COLO668 (cell line): ENCODE results near the gene F2R.
A peak's percentile ranks its signal among the peaks of the same experiment; 100 is the strongest.

Experiments used
- DNase-seq: peaks from one replicate; lab custom pipeline; 2025; ENCODE audit not compliant: unreplicated experiment; lab: John Stamatoyannopoulos, UW

The F2R gene

GRCh38 chr5:76690037-76690679 lies 25.8 kb upstream of the F2R start:
- no peak for DNase-seq

GRCh38 chr5:76690704-76691466 lies 25.0 kb upstream of the F2R start:
- no peak for DNase-seq

DNA sequence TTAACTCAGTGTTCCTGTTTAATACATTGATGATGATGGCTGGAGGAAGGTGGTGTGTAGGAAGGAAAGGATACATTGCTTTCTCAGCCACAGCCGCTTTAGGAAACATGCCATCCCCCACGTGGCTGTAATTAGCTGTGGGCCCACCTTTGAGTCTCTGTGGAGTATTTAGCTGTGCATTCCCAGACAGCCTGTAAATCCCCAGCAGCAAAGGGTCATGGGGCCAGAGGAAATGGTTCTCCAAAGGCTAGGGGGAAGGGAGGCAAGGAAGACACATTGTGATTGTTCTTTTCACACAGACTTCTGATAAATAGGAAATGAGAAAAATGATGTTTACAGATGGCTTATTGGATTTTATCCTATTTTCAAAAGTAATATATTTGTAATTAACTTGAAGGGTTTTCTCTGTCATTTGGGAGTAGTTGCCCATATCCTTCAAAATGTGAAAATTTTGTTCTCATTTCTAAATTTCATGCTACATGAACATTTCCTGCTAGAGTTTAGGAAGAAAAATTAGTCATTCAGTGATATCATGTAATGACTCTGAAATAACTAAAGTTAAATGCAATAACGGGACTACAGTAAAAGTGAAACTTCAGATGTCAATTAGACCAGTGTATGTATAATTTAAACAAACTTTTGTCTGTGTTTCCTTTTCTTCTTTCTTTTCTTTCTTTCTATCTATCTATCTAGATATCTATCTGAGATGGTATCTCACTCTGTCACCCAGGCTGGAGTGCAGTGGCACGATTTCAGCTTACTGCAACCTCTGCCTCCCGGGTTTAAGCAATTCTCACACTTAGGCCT lies 24.3 kb upstream of the F2R start:
- no peak for DNase-seq

DNA sequence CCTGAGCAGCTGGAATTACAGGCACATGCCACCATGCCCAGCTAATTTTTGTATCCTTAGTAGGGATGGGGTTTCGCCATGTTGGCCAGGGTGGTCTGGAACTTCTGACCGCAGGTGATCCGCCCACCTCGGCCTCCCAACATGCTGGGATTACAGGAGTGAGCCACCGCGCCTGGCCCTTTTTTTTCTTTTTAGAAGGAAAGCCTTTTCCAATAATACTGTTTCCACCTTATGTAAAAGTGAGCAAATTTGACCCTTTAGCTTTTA lies 23.7 kb upstream of the F2R start:
- DNase-seq, result no peak

DNA sequence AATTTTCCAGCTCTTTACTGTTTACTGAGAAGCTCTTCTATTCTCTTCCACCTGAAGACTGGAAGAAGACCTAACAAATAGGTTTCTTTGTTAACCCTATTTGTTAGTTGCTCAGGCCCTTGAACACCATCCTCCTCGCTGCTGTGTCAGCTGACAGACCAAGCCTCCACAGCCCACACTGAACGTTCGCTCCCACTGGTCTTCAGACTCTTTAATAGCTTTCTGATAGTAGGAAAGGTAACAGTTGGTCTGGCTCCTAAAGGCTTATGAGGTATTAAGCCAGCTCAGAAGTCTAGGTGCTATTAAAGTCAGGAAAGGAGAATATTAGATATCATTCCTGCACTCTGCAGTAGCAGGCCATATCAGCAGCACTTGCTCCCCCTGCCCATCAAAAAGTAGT lies 23.3 kb upstream of the F2R start:
- no peak for DNase-seq

DNA sequence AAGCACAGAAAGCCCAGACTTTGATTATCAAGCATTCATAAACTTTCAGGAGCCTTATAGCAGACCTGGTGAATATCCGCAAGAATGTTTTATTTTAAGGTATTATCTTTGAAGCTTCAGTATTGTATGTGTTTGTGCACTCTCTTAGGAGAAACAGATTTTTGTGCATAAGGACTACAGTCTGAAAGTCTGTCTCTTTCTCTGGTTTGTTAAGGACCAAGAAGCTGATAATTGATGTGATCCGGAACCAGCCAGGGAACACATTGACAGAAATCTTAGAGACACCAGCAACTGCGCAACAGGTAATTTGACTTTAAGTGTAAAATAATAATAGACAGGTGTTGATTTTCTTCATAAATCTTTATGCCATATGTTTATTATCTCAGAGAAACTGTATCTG lies 22.8 kb upstream of the F2R start:
- no peak for DNase-seq

DNA sequence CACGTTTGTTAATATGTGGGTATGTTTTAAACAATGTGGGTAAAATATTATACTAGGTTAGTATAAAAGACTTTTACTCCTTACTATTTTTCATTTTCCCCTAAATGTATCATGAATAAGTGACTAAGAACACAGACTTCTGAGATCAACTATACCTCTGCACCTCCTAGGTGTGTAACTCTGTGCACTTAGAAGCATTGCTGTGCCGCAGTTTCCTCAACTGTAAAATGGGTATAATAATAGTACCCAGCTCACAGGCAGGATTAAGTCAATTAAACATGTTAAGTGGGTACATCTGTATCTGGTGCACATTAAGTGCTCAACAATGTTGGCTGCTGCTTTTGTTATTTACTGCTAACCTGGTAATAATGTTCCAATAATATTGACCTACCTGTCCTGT lies 21.6 kb upstream of the F2R start:
- no peak for DNase-seq

DNA sequence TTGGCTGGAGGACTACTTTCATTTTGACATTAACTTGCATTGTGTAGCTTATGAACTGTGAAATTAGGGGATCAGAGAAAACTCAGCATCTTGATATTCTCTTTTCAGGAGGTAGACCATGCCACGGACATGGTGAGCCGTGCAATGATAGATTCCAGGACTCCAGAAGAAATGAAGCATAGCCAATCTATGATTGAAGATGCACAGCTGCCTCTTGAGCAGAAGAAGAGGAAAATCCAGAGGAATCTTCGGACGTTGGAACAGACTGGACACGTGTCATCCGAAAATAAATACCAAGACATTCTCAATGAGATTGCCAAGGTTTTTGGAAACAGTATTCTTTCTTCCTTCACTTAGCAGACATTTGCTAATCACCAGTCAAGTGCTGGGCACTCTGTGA lies 20.6 kb upstream of the F2R start:
- no peak for DNase-seq

GRCh38 chr5:76696251-76696650 lies 19.7 kb upstream of the F2R start:
- no peak for DNase-seq

DNA sequence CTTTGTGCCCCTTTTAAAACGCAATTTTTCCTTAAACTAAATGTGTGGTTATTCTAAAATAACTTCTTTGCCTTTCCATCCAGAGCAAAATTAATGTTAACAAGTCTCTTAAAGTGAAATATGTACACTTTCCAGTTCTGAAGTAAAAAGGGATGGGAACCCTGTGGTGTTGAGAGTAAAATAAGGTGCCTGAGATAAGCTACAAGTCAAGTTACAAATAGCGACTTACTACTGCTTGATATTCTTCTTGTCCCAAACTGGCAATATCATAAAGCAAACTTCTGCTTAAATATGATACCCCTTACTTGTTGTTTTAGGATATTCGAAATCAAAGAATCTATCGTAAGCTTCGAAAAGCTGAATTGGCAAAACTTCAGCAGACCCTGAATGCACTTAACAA lies 18.3 kb upstream of the F2R start:
- no peak for DNase-seq

GRCh38 chr5:76700571-76700970 lies 15.4 kb upstream of the F2R start:
- no peak for DNase-seq

- DNase-seq, result no peak
These were observed 14.6 kb upstream of the F2R start for GRCh38 chr5:76701298-76701697.

DNA sequence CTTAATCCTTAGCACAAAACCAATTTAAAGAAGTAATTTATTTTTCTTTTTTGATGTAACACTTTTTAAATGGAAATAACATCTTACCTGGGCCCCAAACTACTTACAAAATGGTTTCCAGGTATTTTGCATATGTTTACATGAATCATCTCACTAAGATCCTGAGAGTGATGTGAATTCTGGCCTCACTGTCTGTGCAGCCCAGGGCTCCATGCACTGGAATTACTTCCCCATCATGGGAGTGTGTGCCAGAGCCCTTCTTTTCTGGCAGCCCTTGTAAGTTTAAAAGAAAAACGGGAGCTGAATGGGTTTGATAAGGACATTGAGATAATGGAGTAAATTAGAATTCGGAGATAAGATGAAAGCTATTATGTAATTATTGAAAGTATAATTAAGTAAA lies 12.2 kb upstream of the F2R start:
- no peak for DNase-seq

DNA sequence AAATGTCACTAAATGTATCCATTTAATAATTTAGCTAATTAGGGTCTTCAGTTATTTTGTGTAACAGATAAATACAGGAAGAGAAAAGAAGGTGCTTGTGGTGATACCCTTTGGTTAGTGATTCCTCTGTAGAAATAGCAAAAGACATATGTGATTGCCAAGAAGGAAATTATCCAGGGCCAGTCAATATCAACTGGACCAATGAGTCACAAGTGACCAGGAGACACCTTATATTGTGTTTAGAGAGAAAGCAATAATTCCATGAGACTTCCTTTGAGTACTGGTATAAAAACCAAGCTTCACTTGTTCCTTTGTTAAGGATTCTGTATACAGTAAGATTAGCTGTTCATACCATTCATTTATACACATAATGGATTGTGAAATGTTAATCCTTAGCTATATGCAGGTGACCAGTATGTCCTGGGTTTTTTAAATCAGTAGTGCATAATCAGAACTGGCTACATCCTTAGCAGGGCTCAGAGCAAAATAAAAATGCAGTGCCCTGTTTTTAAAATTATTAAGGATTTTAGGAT lies 11.7 kb upstream of the F2R start:
- no peak for DNase-seq

GRCh38 chr5:76705574-76705973 lies 10.4 kb upstream of the F2R start:
- no peak for DNase-seq

- no peak for DNase-seq
These were observed 6.2 kb upstream of the F2R start for GRCh38 chr5:76709762-76710161.

- DNase-seq, result no peak
These were observed 4.9 kb upstream of the F2R start for GRCh38 chr5:76710991-76711390.

- DNase-seq, result peak; percentile 18
These were observed 1.0 kb upstream of the F2R start for GRCh38 chr5:76714751-76715485.

- no peak for DNase-seq
These were observed 515 bp upstream of the F2R start for GRCh38 chr5:76715486-76715735.

GRCh38 chr5:76716456-76717157 lies 681 bp downstream of the F2R start:
- DNase-seq, result no peak
